Measurements from ENCODE around the gene RPAIN.

DNA sequence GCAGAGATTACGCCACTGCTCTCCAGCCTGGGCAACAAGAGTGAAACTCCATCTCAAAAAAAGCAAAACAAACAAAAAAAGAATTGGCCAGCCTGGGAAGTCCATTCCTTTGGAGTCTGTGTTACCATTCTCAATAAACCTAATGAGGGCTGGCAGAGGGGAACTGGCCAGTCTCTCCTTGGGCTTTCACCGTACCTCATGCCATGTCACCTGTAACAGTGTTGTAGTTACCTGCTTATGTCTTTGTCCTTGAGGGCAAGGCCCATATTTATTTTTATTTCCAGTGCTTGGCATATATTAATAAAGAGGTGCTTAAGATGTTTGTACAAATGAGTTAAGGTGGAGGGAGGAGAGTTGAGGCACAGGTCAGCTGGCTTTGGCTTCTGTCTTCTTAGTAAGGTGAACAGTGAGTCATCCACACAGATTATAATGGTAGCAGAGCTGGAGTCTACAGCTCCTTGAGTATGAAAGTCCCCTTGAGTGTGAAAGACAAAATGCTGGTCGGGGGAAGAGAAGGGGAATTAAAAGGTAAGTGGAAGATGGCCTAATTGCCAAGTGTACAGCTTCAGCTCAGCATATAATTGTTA is 10.5 kb downstream of the RPAIN start:
- no peak for TF ChIP-seq POLR2A (IDR thresholded peaks at IDR 0.05; ENCODE audit: low read length)
- TF ChIP-seq GATA1 (IDR thresholded peaks at IDR 0.05; ENCODE audit: low read depth, low read length), result no peak

Measured in erythroblast (primary cell).